ENCODE measurements around the gene SAMD4A. TPM values are rescaled to one million over a fixed set of nuclear protein-coding genes. Genes with fewer than 3 reads are reported as not detected.

The SAMD4A gene
- total RNA-seq, 1 experiment from 2014 or later, result 9.6 TPM

- no peak for DNase-seq
Measured at GRCh38 chr14:54637270-54638134, 70.6 kb downstream of the SAMD4A start.

More at GRCh38 chr14:54637270-54638134, 70.6 kb downstream of the SAMD4A start:
- Histone ChIP-seq H3K79me1 (ENCODE audit: insufficient read depth, low read depth, low read length, poor library complexity, severe bottlenecking) (no peaks in the 10 kb centered on the region), H3K56ac (ENCODE audit: insufficient read length, low read depth, low read length) (no peak overlapping the region), H3K4ac (ENCODE audit: low read depth, low read length) (no peak overlapping the region), H3K27ac (ENCODE audit: insufficient read length, low read depth, low read length) (no peak overlapping the region), H3K9me3 (ENCODE audit: control insufficient read depth, low read depth, low read length) (no peaks in the 10 kb centered on the region), H3K23ac (ENCODE audit: insufficient read length, low read depth, low read length) (no peak overlapping the region), H3K4me2 (ENCODE audit: insufficient read depth, insufficient read length, low read length) (no peak overlapping the region), H3T11ph (ENCODE audit: low read length) (no peak overlapping the region), H3K9ac (ENCODE audit: extremely low read depth, insufficient read length, low read length) (no peak overlapping the region), H4K5ac (ENCODE audit: insufficient read length, low read depth, low read length) (no peak overlapping the region), H4K20me1 (ENCODE audit: control insufficient read depth, insufficient read depth, insufficient read length) (no peaks in the 10 kb centered on the region), H3K18ac (ENCODE audit: insufficient read length, low read depth, low read length) (no peak overlapping the region), H3K14ac (ENCODE audit: insufficient read depth, low read length) (no peak overlapping the region), H3K4me1 (ENCODE audit: insufficient read depth, low read length) (peaks cover 20% of the 10 kb centered on the region; the same call in 1 of the 2 replicates), H4K91ac (ENCODE audit: insufficient read length, low read depth, low read length) (no peak overlapping the region), H2AFZ (ENCODE audit: low read length) (no peak overlapping the region), H2AK5ac (ENCODE audit: insufficient read length, low read length) (no peak overlapping the region), H2BK5ac (ENCODE audit: insufficient read length, low read length) (no peak overlapping the region), H2BK12ac (ENCODE audit: insufficient read length, low read depth, low read length) (no peak overlapping the region), H2BK20ac (ENCODE audit: low read depth, low read length, poor library complexity, severe bottlenecking) (no peak overlapping the region), H2BK120ac (ENCODE audit: low read depth, low read length, poor library complexity, severe bottlenecking) (no peak overlapping the region), H3K27me3 (ENCODE audit: insufficient read depth, low read length) (no peaks in the 10 kb centered on the region), H3K79me2 (ENCODE audit: insufficient read depth, low read length) (no peaks in the 10 kb centered on the region), H2BK15ac (ENCODE audit: low read depth, low read length) (no peak overlapping the region), H3K23me2 (ENCODE audit: insufficient read length, low read depth, low read length, poor library complexity, severe bottlenecking) (no peaks in the 10 kb centered on the region), H4K8ac (replicated peaks; ENCODE audit: insufficient read length, low read depth, low read length) (no peak overlapping the region)
- H3K27ac Mint-ChIP-seq, result no peak overlapping the region; a peak in 1 of 7 replicates
- H3K4me1 Mint-ChIP-seq, result peaks cover 12 to 21% of the 10 kb centered on the region in 2 experiments
- H3K27me3 Mint-ChIP-seq (ENCODE audit: low read depth), result no peaks in the 10 kb centered on the region
- peaks cover 0 to under 1% of the 10 kb centered on the region in 2 experiments; a peak in 1 of 5 replicates for H3K9me3 Mint-ChIP-seq
- no CpG with 5 or more reads among the region's 8 CpGs for WGBS (ENCODE audit: extremely low coverage, insufficient read length, low lambda C conversion rate)
- TF ChIP-seq CTCF (conservative IDR thresholded peaks at IDR 0.05), result no peak
- no peaks in the 10 kb centered on the region; a peak in 1 of 7 replicates for H3K36me3 Mint-ChIP-seq (ENCODE audit: insufficient read depth in 1 of 3, low read depth in 3 of 3)
- H3K4me3 Mint-ChIP-seq, result no peak overlapping the region
